GM12864 (cell line): ENCODE results near the gene PACSIN3.

ENCODE experiments used
- DNase-seq: peaks from one replicate; pipeline ENCODE4 v3.0.0-alpha.2; 2011; ENCODE audit warnings: low read depth
- H3K4me3 ChIP-seq: 2 replicates; pipeline ENCODE4 v1.5.1; 2011; ENCODE audit warnings: mild to moderate bottlenecking, low read depth, low read length, control low read depth
- CTCF ChIP-seq: IDR thresholded peaks from 2 replicates; pipeline ENCODE4 v1.5.1; 2011; ENCODE audit warnings: low read depth, mild to moderate bottlenecking, moderate library complexity, low read length, control low read depth, inconsistent platforms; ENCODE audit errors: missing control alignments

Gene PACSIN3

DNA sequence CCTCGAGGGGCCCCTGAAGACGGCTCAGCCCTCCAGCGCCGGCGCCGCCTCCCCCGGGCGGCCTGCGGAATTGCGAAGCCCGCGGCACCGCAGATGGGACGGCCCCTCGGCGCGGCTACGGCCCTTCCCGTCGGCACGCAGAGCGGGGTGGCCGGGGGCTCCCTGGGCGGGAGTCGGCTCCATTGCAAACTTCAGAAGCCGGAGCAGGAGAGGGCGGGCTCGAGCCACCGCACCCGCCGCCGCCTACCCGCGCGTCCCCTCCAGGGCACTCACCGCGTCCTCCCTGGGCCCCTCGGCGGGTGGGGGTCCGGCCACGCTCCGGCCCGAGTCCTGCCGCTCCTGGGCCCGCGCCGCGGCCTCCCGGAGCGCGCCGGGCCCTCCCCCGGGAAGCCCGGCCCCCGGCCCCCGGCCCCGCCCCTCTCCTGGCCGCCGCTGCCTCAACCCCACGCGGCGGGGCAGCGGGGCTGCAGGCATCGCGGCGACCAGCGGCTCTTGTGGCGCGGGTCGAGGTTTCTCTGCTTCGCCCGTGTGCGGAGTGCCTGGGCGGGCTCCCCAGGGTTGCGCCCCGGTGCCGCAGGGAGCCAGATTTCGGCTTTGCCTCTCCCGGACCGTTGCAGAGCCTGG lies at the start of gene PACSIN3:
PACSIN3 (minus strand) TSS at position 359 of the 624 bp plus-strand sequence. CDS start 3,707 bp downstream, outside the sequence.
- H3K4me3 ChIP-seq = peak within 1 kb of the TSS; percentile 51
- no peak for TF ChIP-seq CTCF
- no peak for DNase-seq

GRCh38 chr11:47235163-47235562 lies 48.9 kb upstream of the PACSIN3 start:
- no peak for TF ChIP-seq CTCF
- no peak for DNase-seq
- no peak overlapping the region for H3K4me3 ChIP-seq

GRCh38 chr11:47234669-47235100 lies 48.5 kb upstream of the PACSIN3 start:
- no peak overlapping the region for H3K4me3 ChIP-seq
- TF ChIP-seq CTCF = no peak
- DNase-seq = no peak

GRCh38 chr11:47233989-47234668 lies 47.9 kb upstream of the PACSIN3 start:
- no peak for DNase-seq
- no peak overlapping the region for H3K4me3 ChIP-seq
- TF ChIP-seq CTCF = no peak

DNA sequence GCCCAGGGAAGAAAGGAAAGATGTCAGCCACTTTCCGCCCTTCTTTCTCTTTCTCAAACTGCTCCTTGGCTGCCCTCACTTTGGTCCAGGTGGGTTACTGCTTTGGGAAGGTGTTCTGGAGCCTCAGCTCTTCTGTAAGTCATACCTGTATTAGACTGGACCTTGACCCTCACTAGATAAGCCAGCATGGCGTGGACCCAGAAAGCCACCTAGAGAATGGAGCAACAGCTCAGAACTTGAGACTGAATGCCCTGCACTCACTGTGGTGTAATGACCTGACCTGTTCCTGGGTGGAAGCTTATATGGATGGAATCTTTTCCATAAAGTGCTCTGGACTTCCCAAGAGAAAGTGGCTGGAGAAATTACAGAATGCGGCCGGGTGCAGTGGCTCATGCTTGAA lies 46.8 kb upstream of the PACSIN3 start:
- TF ChIP-seq CTCF = no peak
- no peak overlapping the region for H3K4me3 ChIP-seq
- DNase-seq = no peak

DNA sequence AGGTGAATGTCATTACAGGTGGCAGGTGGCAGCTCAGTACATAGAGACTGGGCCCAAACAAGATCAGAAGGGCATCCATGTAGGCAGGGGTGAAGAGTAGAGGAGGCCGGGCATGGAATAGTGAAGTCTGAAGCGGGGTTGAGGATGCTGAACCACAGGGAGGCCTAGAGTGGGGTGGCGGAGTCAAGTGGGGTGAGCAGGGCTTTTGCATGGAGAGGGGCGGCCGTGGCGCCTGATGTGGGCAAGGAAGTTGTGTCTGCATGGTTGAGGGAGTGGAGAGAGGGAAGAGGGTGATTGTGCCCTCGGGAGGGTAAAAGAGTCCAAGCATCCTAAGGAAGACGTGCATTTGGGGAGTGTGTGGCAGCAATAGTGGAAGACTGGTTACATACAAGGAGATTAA lies 42.9 kb upstream of the PACSIN3 start:
- DNase-seq = no peak
- H3K4me3 ChIP-seq = no peak overlapping the region
- TF ChIP-seq CTCF = no peak
